ENCODE measurements around the gene AIF1L.

The AIF1L gene

DNA sequence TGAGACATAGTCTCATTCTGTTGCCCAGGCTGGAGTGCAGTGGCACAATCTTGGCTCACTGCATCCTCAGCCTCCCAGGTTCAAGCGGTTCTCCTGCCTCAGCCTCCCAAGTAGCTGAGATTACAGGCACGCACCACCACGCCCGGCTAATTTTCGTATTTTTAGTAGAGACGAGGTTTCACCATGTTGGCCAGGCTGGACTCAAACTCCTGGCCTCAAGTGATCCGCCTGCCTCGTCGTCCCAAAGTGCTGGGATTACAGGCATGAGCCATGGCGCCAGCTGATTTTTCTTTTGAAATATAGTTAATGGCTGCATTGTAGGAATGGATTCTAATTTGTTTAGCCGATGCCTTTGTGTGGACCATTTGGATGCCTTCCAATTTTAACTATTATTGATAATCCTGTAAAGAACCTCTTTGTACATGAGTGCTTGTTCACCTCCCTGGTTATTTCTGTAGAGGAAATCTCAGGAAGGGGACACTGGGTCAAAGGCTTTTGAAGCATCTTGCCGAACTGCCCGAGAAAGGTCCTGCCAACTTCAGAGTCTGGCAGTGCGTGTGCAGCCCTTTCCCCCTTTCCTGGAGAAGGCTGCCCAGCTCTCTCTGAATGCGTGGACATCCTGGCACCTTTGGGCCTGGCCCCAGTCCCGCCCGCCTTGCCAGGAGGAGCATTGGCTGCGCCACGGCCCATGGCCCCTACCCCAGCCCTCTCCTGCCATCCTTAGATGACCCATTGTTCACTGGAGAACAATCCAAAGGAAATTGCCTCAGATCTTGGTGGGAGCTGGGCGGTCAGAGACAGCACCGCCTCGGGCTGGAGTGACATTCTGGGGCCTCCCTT, 20.2 kb downstream of the AIF1L start:
- TF ChIP-seq, protein P1, sequence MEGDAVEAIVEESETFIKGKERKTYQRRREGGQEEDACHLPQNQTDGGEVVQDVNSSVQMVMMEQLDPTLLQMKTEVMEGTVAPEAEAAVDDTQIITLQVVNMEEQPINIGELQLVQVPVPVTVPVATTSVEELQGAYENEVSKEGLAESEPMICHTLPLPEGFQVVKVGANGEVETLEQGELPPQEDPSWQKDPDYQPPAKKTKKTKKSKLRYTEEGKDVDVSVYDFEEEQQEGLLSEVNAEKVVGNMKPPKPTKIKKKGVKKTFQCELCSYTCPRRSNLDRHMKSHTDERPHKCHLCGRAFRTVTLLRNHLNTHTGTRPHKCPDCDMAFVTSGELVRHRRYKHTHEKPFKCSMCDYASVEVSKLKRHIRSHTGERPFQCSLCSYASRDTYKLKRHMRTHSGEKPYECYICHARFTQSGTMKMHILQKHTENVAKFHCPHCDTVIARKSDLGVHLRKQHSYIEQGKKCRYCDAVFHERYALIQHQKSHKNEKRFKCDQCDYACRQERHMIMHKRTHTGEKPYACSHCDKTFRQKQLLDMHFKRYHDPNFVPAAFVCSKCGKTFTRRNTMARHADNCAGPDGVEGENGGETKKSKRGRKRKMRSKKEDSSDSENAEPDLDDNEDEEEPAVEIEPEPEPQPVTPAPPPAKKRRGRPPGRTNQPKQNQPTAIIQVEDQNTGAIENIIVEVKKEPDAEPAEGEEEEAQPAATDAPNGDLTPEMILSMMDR (IDR thresholded peaks at IDR 0.05; ENCODE audit: low read depth, low read length, missing control alignments): no peak
- DNase-seq (ENCODE audit: low read depth): no peak
- no peak overlapping the region for H3K4me3 ChIP-seq (ENCODE audit: low read depth, low read length)

DNA sequence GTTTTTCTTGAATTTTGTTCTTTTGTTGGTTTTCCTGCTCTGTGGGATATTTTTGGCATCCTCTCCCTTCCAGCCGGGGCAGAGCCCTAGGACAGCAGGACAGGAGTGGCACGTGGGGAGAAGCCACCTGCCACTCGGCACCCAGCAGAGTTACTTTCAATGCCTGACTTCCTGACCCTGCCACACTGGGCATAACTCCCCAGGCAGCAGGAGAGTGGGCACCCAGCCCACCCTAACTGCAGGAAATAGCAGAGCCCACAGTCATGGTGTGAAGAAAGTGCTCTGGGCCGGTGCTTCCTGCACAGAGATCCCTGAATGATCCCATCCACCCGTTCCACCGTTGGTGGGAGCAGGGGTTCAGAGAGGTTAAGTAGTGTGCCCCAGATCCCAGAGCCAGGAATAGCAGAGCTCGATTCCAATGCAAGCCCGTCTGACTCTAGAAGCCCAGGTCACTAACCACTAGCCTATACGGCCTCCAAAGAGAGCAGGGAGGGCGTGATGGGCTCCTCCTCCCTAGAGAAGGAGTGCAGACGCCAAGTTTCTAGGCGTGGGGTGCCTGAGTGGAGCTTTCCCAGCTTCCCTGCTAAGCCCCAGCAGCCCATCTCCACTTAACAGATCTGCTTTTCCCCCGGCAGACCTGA, 20.9 kb downstream of the AIF1L start:
- H3K4me3 ChIP-seq (ENCODE audit: low read depth, low read length): no peak overlapping the region
- TF ChIP-seq, protein P1 (IDR thresholded peaks at IDR 0.05; ENCODE audit: low read depth, low read length, missing control alignments): no peak
- DNase-seq (ENCODE audit: low read depth): no peak

- no peak for DNase-seq (ENCODE audit: low read depth)
- TF ChIP-seq, protein P1 (IDR thresholded peaks at IDR 0.05; ENCODE audit: low read depth, low read length, missing control alignments): no peak
- H3K4me3 ChIP-seq (ENCODE audit: low read depth, low read length): no peak overlapping the region
These were observed 21.4 kb downstream of the AIF1L start for GRCh38 chr9:131117762-131118145.

- no peak for DNase-seq (ENCODE audit: low read depth)
- TF ChIP-seq, protein P1 (IDR thresholded peaks at IDR 0.05; ENCODE audit: low read depth, low read length, missing control alignments): no peak
- no peak overlapping the region for H3K4me3 ChIP-seq (ENCODE audit: low read depth, low read length)
These were observed 23.3 kb downstream of the AIF1L start for GRCh38 chr9:131119600-131119999.

- TF ChIP-seq, protein P1 (IDR thresholded peaks at IDR 0.05; ENCODE audit: low read depth, low read length, missing control alignments): no peak
These were observed 24.4 kb downstream of the AIF1L start for GRCh38 chr9:131120620-131121228.

GRCh38 chr9:131121346-131121745, 25.0 kb downstream of the AIF1L start:
- DNase-seq (ENCODE audit: low read depth): no peak
- no peak overlapping the region for H3K4me3 ChIP-seq (ENCODE audit: low read depth, low read length)
- TF ChIP-seq, protein P1 (IDR thresholded peaks at IDR 0.05; ENCODE audit: low read depth, low read length, missing control alignments): no peak

More at GRCh38 chr9:131120620-131121228, 24.4 kb downstream of the AIF1L start:
- DNase-seq (ENCODE audit: low read depth): no peak
- no peak overlapping the region for H3K4me3 ChIP-seq (ENCODE audit: low read depth, low read length)

Measured in GM12864 (cell line).